ENCODE results near the gene DDTL. TPM values are rescaled to one million over a fixed set of nuclear protein-coding genes. Genes with fewer than 3 reads are reported as not detected.
"Not testable (repeated sequence)": the region's sequence is repeated elsewhere in the genome, so short reads cannot be mapped to it uniquely, and the experiment has no call there.

Gene DDTL
- total RNA-seq, 3 donors from 2014 or later (not counting 1 experiment from before 2014, with no cell fraction given): 5.0 TPM; not detected in 2

DNA sequence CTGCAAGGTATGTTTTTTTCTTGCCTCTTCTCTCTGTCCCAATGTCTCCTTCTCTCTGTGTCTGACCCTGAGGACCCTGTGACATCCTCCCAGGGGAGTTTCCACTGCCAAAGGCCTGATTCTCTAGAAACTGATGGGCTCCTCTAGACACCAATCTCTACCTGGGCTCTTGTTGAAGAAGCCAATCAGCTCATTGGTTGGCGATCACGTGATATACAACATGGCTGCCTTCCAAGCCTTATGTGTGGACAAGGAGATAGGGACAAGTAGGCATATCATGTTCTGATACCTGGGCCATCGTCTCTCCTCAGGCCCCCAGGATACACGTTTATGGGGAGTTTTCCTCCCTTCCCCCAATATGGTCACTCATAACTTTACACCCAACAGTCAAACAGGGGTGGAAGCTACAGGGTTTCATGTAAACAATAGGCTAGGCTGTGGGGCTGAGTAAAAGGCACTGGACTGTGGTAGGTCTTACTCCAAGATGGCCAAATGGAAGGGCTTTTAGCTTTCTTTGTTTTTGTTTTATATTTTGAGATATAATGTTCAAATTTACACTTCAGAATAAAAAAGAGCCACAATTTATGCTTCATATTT is 27.0 kb downstream of the DDTL start:
- H3K4me3 Mint-ChIP-seq: not testable (repeated sequence)

DNA sequence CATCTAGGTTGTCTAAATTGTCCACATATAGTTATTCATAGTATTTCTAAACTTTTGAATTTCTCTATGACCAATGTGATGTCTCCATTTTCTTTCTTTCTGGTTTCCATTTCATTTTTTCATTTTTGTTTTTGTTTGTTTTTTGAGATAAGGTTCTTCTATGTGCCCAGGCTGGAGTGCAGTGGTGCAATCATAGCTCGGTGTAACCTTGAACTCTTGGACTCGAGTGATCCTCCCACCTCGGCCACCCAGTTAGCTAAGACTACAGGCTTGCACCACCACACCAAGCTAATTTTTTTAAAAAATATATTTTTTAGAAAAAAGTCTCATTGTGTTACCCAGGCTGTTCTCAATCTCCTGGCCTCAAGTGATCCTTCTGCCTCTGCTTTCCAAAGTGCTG is 30.4 kb downstream of the DDTL start:
- TF ChIP-seq, protein P1, sequence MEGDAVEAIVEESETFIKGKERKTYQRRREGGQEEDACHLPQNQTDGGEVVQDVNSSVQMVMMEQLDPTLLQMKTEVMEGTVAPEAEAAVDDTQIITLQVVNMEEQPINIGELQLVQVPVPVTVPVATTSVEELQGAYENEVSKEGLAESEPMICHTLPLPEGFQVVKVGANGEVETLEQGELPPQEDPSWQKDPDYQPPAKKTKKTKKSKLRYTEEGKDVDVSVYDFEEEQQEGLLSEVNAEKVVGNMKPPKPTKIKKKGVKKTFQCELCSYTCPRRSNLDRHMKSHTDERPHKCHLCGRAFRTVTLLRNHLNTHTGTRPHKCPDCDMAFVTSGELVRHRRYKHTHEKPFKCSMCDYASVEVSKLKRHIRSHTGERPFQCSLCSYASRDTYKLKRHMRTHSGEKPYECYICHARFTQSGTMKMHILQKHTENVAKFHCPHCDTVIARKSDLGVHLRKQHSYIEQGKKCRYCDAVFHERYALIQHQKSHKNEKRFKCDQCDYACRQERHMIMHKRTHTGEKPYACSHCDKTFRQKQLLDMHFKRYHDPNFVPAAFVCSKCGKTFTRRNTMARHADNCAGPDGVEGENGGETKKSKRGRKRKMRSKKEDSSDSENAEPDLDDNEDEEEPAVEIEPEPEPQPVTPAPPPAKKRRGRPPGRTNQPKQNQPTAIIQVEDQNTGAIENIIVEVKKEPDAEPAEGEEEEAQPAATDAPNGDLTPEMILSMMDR (IDR thresholded peaks at IDR 0.05): no peak
- WGBS (ENCODE audit: insufficient coverage): 92% methylated on average over 3 of the region's 3 CpGs
- ATAC-seq: no peak
- no peak overlapping the region for H3K27ac ChIP-seq (ENCODE audit: low read length)
- DNase-seq: peak in 1 of 2 donors; percentile 0
- H3K27ac Mint-ChIP-seq: no peak overlapping the region
- H3K4me1 Mint-ChIP-seq: no peaks in the 10 kb centered on the region
- peaks cover 0 to 15% of the 10 kb centered on the region in 2 donors for H3K27me3 Mint-ChIP-seq (ENCODE audit: low read depth in 2 of 2)
- H3K9me3 Mint-ChIP-seq: no peaks in the 10 kb centered on the region
- H3K27me3 ChIP-seq (ENCODE audit: control insufficient read depth, insufficient read depth, low read length): no peaks in the 10 kb centered on the region
- H3K4me3 Mint-ChIP-seq: no peak overlapping the region
- H3K36me3 Mint-ChIP-seq: no peaks in the 10 kb centered on the region
- H3K4me3 ChIP-seq (ENCODE audit: low read length): no peak overlapping the region
- H3K36me3 ChIP-seq (ENCODE audit: control insufficient read depth, insufficient read depth, low read length): no peaks in the 10 kb centered on the region
- H3K9me3 ChIP-seq (ENCODE audit: control insufficient read depth, insufficient read depth, low read length): no peaks in the 10 kb centered on the region
- H3K4me1 ChIP-seq (ENCODE audit: control insufficient read depth, insufficient read depth, low read length): no peaks in the 10 kb centered on the region
- intact Hi-C loops (cut with micrococcal nuclease): no loop called here

More for the DNA sequence above, 27.0 kb downstream of the DDTL start:
- H3K27me3 ChIP-seq (ENCODE audit: control insufficient read depth, insufficient read depth, low read length); H3K27ac ChIP-seq (ENCODE audit: low read length); H3K9me3 Mint-ChIP-seq; H3K4me3 ChIP-seq (ENCODE audit: low read length); intact Hi-C loops (cut with micrococcal nuclease); H3K27ac Mint-ChIP-seq; H3K4me1 Mint-ChIP-seq; H3K4me1 ChIP-seq (ENCODE audit: control insufficient read depth, insufficient read depth, low read length); H3K36me3 ChIP-seq (ENCODE audit: control insufficient read depth, insufficient read depth, low read length); H3K36me3 Mint-ChIP-seq; H3K9me3 ChIP-seq (ENCODE audit: control insufficient read depth, insufficient read depth, low read length): not testable (repeated sequence)
- peak in 1 of 2 donors; percentile 0 for DNase-seq
- peak in 1 of 3 donors; percentile 30 for ATAC-seq
- WGBS (ENCODE audit: insufficient coverage): 80% methylated on average over 2 of the region's 4 CpGs
- peaks cover 0 to 10% of the 10 kb centered on the region in 2 donors for H3K27me3 Mint-ChIP-seq (ENCODE audit: low read depth in 2 of 2)

DNA sequence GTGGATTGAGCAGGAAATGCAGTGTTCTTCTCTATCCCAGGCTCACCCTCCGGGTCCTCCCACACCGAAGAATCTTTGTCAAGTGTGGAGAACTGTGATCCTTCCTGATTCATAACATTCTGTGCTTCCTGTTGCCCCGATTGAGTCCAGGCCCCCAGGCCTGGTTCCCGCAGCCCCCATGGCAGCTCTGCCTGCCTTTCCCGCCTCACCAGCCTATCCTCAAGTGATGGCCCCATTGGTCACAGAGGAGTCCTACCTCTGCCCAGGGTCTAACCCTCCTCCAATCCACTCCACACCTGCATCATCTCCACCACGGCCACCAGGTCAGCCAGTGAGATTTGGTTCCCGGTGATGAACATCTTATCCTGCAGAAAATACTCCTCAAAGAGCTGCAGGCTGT is 33.1 kb downstream of the DDTL start:
- not testable (repeated sequence) for H3K27me3 ChIP-seq (ENCODE audit: control insufficient read depth, insufficient read depth, low read length)

DNA sequence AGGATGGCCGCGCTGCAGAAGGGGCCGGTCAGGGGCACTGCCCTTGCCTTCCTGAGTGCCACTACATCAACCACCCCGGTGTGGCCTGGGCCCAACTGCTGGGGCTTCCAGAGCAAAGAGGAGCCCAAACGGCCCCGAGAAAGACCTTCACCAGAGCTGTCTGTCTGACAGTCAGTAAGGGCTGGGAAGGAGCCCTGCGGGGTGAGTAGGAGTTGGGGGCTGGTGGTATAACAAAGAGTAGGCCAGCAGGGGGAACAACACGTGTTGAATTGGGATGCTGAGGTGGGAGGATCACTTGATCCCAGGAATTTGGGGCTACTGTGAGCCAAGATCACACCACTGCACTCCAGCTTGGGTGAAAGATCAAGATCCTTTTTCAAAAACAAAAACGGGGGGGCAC is 34.6 kb downstream of the DDTL start:
- Mint-ChIP-seq H3K27me3 (ENCODE audit: low read depth in 2 of 2) (peaks cover 0 to 15% of the 10 kb centered on the region in 2 donors), H3K36me3 (no peaks in the 10 kb centered on the region), H3K4me3 (no peak overlapping the region), H3K27ac (no peak overlapping the region), H3K4me1 (no peaks in the 10 kb centered on the region), H3K9me3 (no peaks in the 10 kb centered on the region)
- Histone ChIP-seq H3K4me1 (ENCODE audit: control insufficient read depth, insufficient read depth, low read length) (no peaks in the 10 kb centered on the region), H3K36me3 (ENCODE audit: control insufficient read depth, insufficient read depth, low read length) (no peaks in the 10 kb centered on the region), H3K4me3 (ENCODE audit: low read length) (no peak overlapping the region), H3K9me3 (ENCODE audit: control insufficient read depth, insufficient read depth, low read length) (no peaks in the 10 kb centered on the region), H3K27ac (ENCODE audit: low read length) (no peak overlapping the region), H3K27me3 (ENCODE audit: control insufficient read depth, insufficient read depth, low read length) (peaks cover 3% of the 10 kb centered on the region)
- ATAC-seq: no peak
- 89% methylated on average over 9 of the region's 9 CpGs for WGBS (ENCODE audit: insufficient coverage)
- TF ChIP-seq, protein P1 (IDR thresholded peaks at IDR 0.05): no peak
- DNase-seq: no peak
- intact Hi-C loops (cut with micrococcal nuclease): no loop called here

More for the DNA sequence above, 33.1 kb downstream of the DDTL start:
- peaks cover 0 to 17% of the 10 kb centered on the region in 2 donors for H3K27me3 Mint-ChIP-seq (ENCODE audit: low read depth in 2 of 2)
- H3K36me3 ChIP-seq (ENCODE audit: control insufficient read depth, insufficient read depth, low read length); H3K4me1 Mint-ChIP-seq; H3K9me3 Mint-ChIP-seq; H3K36me3 Mint-ChIP-seq; H3K27ac ChIP-seq (ENCODE audit: low read length); ATAC-seq; DNase-seq; H3K4me3 Mint-ChIP-seq; H3K27ac Mint-ChIP-seq; intact Hi-C loops (cut with micrococcal nuclease); H3K4me3 ChIP-seq (ENCODE audit: low read length); H3K9me3 ChIP-seq (ENCODE audit: control insufficient read depth, insufficient read depth, low read length); H3K4me1 ChIP-seq (ENCODE audit: control insufficient read depth, insufficient read depth, low read length): not testable (repeated sequence)
- WGBS (ENCODE audit: insufficient coverage): 81% methylated on average over 7 of the region's 7 CpGs
